WERI-Rb-1 (cell line): ENCODE data around the gene DUSP9.

Experiments
- DNase-seq: peaks from one replicate; pipeline ENCODE4 v3.0.0-alpha.2; 2020
- H3K27ac ChIP-seq: fragments of 250-450 bp; sonication (Bioruptor Pico); 2 replicates; pipeline ENCODE4 v1.5.1; 2020; ENCODE audit warnings: mild to moderate bottlenecking, moderate library complexity
- H3K27me3 ChIP-seq: fragments of 250-450 bp; sonication (Bioruptor Pico); 2 replicates; pipeline ENCODE4 v1.5.1; 2021; ENCODE audit warnings: mild to moderate bottlenecking, low read depth, moderate library complexity; ENCODE audit not compliant: insufficient read depth, severe bottlenecking
- H3K36me3 ChIP-seq: fragments of 250-450 bp; sonication (Bioruptor Pico); 2 replicates; pipeline ENCODE4 v1.5.1; 2020; ENCODE audit warnings: mild to moderate bottlenecking, moderate library complexity
- H3K4me3 ChIP-seq: 2 replicates; pipeline ENCODE4 v1.5.1; 2011; ENCODE audit warnings: low read depth, mild to moderate bottlenecking, control low read depth, low read length
- H3K9me3 ChIP-seq: fragments of 250-450 bp; sonication (Bioruptor Pico); 2 replicates; pipeline ENCODE4 v1.5.1; 2021; ENCODE audit warnings: mild to moderate bottlenecking, moderate library complexity; ENCODE audit not compliant: severe bottlenecking
- CTCF ChIP-seq: IDR thresholded peaks from 2 replicates; pipeline ENCODE4 v1.5.1; 2011; ENCODE audit warnings: low read depth, mild to moderate bottlenecking, control low read depth, inconsistent platforms, low read length

DUSP9 gene

DNA sequence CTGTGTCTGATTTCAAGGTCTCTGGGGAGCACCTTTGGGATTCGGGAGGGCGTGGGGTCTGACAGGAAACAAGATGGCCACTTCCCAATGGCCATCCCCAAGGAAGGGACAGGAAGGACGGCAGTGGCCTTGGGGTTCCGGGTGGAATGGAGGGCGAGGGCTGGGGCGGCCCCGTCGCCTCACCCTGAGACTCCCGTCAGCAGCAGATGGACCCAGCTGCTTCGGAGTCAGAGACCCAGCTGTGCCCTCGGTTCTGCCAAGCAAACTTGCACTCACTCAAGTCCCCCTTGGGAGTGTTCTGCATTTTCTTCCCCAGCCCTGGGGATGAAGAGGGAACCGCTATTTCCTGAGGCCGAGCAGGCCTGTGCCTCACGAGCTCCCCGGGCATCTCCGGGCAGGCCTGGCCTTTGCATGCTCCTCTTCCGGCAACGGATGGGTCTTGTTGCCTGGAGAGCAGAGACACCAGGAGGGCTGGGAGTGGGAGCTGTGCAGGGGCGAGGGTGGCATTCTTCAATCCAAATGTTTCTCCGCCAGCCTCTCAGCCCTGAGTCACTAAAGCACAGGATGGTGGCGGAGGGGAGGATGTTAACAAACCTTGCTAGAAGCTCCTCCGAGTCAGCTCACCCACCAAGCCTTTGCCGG lies 6.8 kb upstream of the DUSP9 start:
- H3K27me3 ChIP-seq, result peaks cover 36% of the 10 kb centered on the region

DNA sequence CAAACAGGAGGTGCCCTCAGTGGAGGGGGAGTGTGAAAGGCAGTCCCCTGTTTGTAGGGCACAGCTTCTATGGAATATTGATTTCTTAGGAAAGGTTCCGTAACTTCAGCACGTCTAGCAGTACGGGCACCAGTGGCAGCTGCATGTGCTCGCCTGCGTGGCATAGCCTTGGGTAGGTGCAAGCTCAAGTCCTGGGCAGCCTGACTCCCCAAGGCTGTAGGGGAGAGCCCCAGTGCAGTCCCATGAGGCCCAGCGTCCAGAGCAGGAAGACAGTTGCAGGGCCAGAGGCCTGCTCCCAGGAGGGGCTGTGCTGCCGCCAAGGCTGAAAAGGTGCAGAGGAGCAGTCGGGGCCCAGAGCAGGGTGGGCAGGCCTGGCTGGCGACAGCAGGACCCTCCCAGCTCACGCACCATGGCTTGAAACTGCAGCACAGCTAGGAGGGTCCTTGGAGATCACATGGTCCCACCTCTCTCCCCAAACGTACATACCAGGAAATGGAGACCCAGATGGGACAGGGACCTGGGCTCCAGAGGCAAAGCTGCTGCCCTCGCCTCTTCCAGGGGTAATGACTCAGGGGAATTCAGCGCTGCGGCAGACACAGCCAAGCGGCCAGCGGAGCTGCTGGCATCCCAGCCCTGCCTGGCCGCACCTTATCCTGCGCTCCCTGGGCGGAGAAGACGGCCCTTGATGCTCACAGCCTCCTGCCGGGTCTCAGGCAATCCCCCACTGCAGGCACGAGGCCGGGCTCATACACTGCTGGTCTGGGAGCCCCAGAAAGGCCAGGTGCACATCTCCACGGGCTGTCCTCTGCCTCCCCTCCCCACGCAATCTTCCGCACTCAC lies 6.0 kb upstream of the DUSP9 start:
- peaks cover 35% of the 10 kb centered on the region for H3K27me3 ChIP-seq
- no peaks in the 10 kb centered on the region for H3K9me3 ChIP-seq
- DNase-seq, result peak; percentile 11
- no peak for TF ChIP-seq CTCF
- H3K27ac ChIP-seq, result no peak overlapping the region
- H3K4me3 ChIP-seq, result no peak overlapping the region
- no peaks in the 10 kb centered on the region for H3K36me3 ChIP-seq

More for the DNA sequence above, 6.8 kb upstream of the DUSP9 start:
- Histone ChIP-seq H3K27ac (no peak overlapping the region), H3K9me3 (no peaks in the 10 kb centered on the region), H3K36me3 (no peaks in the 10 kb centered on the region), H3K4me3 (no peak overlapping the region)
- no peak for TF ChIP-seq CTCF
- DNase-seq, result no peak

GRCh38 chrX:153641627-153642026 lies 5.4 kb upstream of the DUSP9 start:
- DNase-seq, result no peak
- Histone ChIP-seq H3K4me3 (peak overlapping the region; percentile 41), H3K27ac (no peak overlapping the region), H3K27me3 (peaks cover 35% of the 10 kb centered on the region), H3K36me3 (no peaks in the 10 kb centered on the region), H3K9me3 (no peaks in the 10 kb centered on the region)
- TF ChIP-seq CTCF, result no peak

DNA sequence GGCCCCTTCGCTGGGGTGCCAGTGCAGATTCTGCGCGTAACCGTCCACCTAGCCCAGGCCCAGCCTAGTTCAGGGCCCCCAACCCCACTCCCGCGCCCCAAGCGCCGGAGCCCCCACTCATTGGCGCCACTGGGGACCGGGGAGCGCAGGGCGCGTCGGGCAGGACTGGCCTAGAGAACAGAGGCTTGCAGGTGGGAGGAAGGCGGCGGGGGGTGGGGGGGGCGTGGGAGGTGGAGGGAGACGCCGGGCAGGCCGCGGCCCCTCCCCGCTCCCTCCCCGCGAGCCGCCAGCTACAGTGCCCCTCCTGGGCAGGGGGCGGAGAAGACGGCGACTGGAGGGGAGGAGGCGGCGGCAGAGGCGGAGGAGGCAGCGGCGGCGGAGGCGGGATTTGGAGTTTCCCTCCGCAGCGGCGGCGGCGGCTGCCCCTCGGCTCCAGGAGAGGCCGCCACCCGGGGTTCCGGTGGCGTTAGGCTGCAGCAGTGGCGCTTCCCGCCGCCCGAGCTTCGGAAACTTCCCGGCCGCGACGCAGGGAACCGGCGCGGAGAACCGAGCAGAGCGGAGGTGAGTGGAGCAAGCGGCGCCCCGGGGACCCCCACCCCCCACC lies 4.8 kb upstream of the DUSP9 start:
- Histone ChIP-seq H3K27ac (no peak overlapping the region), H3K27me3 (peaks cover 35% of the 10 kb centered on the region), H3K36me3 (no peaks in the 10 kb centered on the region), H3K9me3 (no peaks in the 10 kb centered on the region), H3K4me3 (peak overlapping the region; percentile 41)
- peak; percentile 67 for DNase-seq
- no peak for TF ChIP-seq CTCF

GRCh38 chrX:153642655-153643430 lies 4.2 kb upstream of the DUSP9 start:
- no peak overlapping the region for H3K27ac ChIP-seq
- peak overlapping the region; percentile 41 for H3K4me3 ChIP-seq
- no peak for TF ChIP-seq CTCF
- H3K9me3 ChIP-seq, result no peaks in the 10 kb centered on the region
- H3K27me3 ChIP-seq, result peaks cover 33% of the 10 kb centered on the region
- H3K36me3 ChIP-seq, result no peaks in the 10 kb centered on the region
- peak; percentile 19 for DNase-seq
